NCI-H82 treated with DMSO at 0.1 percent for 48 hours (cell line): ENCODE data around the gene PHLPP1.

Experiments
- DNase-seq: peaks from one replicate; lab custom pipeline; 2025; ENCODE audit not compliant: unreplicated experiment; lab: John Stamatoyannopoulos, UW

The PHLPP1 gene

DNA sequence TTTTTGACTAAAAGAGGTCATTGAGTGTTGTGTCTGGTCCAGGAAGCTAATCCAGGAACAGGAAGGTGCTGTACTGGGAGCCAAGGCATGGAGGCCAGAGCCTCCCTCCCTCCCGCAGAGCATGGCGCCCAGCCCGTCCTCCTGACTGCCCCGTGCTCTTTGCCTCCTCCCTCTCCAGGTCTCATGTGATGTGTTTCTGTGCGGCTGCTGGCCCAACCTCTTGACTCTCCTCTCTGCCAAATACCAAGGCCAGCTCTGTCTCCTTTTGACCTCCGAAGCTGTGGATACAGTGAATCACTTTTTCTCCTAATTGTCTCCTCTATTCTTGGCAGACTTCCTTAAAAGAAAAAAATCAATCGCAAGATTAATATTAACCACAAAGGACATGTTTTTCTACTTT is 284.1 kb downstream of the PHLPP1 start:
- no peak for DNase-seq

DNA sequence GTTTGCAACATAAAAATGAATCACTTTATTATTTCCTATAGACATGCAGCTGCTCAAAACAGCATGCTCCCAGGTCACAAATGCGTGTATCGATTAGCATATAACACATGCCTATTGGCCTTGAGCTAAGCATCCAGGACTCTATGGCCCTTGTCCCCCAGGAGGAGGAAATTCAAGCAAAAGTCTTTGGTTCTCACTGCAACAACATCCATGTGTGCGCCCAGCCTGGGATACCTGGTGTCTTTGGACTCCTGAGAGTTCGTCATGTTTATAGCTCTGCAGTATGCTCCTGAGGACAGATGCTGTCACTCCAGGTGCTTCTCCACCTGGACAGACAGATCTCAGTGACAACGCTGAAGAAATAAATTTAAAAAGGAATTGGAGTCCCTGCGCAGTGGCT is 284.6 kb downstream of the PHLPP1 start:
- no peak for DNase-seq

DNA sequence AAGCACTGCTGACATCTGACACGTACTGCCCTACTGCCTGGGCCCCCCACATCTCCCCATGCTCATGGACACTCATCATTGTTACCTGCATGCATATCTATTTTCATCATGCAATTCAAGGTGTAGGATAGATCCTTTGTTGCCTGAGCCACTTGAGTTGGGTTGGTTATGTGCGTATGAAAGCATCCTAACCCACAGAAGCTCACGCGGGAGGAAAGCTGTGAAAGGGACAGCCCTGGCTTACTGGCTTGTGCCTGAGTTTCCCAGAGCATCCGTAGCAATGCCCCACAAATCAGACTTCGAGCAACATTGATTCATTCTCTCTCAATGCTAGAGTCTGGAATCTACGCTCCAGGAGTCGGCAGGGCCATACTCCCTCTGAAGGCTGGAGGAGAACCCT is 285.5 kb downstream of the PHLPP1 start:
- no peak for DNase-seq

DNA sequence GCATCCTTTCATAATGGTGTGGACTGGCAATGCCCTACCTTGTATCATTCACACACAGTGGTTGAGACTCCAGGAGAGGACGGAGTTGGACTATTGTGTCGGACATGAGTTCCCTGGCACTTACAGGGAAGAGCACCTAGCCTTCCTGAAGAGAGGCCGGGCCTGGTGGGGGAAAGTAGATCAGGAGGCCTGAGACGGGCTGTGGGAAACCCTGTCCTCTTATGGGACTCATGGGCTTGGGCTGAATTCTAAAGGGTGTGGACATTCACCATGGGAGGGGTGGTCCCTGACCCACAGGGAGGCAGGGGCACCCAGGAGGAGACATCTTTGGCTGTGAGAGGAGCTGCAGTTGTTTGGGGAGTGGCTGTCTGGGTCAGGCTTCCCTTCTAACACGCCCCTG is 286.5 kb downstream of the PHLPP1 start:
- no peak for DNase-seq

DNA sequence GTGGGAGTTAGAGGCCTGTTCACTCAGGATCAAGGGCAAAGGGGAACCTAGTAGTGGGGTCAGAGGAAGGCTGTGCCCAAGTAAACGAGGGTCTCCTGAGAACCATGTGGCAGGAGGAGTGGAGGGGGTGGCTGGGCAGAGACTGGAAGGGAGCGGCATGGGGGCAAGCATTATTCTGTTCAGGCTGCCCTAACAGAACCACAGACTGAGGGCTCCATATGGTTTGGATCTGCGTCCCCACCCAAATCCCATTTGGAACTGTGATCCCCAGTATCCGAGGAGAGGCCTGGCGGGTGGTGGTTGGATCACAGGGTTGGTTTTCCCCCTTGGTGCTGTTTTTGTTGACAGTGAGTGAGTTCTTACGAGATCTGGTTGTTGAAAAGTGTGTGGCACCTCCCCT is 287.0 kb downstream of the PHLPP1 start:
- DNase-seq = no peak

DNA sequence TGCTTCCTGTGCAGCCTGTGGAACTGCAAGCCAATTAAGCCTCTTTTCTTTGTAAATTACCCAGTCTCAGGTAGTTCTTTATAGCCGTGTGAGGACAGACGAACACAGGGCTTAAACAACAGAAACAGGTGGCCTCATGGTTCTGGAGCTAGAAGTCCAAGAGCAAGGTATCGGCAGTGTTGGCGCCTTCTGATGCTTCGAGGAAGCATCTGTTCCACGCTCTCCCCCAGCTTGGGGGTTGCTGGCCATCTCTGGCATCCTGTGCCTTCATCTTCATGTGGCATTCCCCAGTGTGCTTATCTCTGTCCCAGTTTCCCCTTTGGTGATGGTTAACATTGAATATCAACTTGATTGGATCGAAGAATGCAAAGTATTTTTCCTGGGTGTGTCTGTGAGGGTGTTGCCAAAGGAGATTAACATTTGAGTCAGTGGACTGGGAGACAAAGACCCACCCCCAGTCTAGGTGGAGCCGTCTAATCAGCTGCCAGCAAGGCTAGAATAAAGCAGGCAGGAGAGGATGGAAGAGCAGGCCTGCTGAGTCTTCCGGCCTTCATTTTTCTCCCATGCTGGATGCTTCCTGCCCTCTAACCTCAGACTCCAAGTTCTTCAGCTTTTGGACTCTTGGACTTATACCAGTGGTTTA is 287.6 kb downstream of the PHLPP1 start:
- DNase-seq = no peak

DNA sequence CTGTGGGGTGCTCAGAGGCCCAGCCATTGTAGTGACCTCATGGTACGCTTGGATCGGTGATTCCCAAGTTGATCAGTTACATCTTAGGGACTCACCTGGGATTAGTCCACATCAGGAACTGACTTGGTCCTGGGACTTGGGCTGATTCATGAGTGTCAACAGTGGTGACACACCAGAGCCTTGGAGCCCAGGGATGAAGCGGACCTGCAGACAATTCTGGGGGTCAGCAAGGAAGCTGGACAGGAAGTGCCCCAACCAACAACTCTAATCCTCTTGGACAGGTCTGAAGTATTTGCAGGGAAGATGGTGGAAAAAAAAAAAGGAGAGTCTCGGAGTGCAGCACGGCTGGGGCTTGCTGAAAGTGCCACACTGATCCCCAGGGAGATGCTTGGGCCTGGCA is 288.6 kb downstream of the PHLPP1 start:
- no peak for DNase-seq

DNA sequence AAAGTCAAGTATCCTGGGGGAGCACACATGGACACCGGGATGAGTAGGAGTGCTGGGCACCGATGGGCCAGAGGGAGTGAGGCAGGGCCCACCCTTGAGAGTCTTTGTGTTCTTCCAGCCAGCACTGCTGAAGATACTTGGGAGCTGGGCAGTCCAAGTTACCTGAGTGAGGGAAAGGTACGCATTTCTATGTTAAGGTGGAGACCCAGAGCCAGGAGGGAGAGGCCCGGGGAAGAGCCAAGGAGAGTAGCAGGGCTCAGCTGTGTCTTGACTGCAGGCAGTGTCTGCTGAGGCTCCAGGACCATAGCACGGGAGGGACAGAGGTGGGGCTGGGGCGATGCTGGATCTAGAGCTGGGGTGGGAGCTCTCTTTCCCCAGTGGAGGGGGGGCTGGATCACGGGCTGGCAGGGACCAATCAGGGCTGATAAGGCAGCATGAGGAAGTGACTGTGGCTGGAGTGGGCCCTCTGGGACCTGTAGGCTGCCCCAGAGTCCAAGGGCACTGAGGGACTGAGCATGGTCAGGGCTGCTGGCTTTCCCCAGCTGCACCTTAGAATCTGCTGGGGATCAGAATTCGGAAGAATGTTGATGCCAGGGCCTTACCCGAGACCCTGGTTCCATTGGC is 289.2 kb downstream of the PHLPP1 start:
- DNase-seq = no peak

DNA sequence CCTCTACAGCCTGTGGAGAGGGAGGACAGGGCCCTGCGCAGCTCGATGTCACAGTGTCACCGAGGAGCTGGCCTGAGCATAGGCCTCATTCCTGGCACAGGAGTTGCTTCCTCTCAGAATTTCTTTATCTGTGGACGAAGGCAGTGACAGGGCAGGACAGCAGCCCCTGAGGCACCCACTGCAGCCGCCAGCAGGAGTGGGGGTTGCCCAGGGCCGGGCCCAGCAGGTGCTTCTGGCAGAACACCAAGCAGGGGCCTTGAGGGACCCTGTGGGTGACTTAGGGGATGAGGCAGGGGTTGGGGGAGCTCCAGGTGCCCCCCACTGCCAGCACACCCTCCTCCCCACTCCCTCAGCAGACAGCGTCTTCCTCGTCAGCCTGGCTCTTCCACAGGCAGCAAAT is 290.0 kb downstream of the PHLPP1 start:
- no peak for DNase-seq

DNA sequence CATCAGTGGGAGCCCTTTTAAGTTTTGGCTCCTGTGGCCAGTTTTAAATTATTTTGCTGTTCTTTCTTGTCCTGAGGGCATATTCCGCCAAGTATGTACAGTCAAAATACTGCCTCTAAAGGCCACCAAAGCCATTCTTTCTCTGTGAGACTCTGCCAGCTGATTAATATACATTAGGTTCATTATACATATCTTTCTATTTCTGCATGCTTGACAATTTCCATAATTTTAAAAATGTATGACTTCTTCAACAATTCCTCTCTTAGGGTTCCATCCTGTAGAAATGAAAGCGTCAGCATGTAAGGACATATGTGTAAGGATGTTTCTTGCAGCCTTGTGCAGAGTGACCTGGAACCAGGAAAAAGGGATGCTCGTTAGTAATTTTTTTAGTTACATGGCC is 291.9 kb downstream of the PHLPP1 start:
- DNase-seq = no peak

DNA sequence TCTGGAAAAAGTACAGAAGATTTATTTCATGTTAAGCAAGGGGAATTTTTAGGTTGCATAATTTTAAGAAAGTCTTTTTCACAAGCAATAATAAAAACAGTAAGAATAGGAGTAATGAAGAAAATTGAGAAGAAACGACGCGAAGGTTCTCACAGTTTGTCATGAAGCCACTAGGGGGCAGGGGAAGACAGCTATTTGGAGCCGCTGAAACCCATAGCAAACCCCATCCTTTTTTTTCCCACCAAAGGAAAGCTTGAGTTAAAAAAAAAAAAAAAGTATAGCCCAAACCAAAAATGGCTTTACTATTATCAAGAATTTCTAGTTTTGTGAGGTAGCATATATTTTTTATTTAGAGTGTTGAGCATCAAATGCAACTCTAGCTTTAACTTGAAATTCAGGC is 300.9 kb downstream of the PHLPP1 start:
- no peak for DNase-seq

DNA sequence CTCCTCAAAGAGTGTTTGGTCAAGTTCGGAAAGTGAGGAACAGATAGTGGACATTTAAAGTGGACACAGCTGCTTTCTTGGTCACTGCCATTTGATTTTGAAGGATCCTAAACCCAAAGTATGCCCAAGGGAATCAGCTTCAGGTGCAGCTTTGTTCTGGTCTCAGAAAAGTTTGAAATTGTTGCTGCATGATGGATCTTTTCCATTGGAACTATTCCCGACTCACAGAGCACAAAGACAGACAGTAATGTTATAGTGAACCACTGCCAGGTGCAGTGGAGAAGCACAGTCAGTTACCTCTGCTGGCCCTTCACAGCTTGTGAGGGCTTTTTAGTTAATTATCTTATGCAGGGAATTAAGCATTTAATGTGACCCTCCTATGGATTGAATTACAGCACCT is 301.7 kb downstream of the PHLPP1 start:
- DNase-seq = no peak

DNA sequence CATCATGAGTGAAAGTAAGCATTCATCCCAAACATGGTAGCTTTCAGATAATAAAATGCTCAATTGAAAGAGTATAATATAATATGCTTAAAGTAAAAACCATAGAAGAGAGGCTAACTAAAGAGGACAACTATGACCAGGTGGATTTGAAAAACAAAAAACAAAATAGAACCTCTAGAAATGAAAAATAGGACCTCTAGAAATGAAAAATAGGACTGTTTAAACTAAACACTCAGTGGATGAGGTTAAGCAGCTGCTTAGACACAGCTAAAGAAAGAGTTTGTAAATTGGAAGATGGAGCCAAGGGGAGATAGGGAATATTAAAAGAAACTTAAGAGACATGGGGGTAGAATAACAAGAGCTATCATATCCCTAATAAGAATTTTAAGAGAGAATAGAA is 302.6 kb downstream of the PHLPP1 start:
- no peak for DNase-seq

DNA sequence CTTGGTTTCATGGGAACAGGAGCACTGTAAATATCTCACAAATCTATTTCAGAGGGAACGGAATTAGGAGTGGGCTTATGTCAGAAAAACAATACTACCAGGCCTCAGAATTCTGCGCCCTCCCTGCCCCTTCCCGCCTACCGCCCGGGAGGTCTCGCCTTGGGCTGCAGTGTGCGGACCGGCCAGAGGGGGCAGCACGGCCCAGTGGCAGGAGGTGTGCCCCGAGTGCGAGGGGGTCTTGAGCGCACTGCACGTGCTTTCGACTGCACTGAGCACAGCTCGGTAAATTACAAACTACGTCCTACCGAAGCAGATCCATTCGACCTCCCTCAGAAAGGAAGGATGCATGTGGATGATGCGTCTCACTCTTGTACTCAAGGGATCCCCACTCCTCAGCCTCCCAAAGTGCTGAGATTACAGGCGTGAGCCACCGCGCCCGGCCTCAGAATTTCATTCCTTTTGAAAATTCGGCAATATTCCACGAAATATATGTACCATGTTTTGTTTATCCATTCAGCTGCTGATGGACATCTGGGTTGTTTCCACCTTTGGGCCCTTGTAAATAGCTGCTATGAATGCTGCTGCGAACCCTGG is 307.2 kb downstream of the PHLPP1 start:
- no peak for DNase-seq

DNA sequence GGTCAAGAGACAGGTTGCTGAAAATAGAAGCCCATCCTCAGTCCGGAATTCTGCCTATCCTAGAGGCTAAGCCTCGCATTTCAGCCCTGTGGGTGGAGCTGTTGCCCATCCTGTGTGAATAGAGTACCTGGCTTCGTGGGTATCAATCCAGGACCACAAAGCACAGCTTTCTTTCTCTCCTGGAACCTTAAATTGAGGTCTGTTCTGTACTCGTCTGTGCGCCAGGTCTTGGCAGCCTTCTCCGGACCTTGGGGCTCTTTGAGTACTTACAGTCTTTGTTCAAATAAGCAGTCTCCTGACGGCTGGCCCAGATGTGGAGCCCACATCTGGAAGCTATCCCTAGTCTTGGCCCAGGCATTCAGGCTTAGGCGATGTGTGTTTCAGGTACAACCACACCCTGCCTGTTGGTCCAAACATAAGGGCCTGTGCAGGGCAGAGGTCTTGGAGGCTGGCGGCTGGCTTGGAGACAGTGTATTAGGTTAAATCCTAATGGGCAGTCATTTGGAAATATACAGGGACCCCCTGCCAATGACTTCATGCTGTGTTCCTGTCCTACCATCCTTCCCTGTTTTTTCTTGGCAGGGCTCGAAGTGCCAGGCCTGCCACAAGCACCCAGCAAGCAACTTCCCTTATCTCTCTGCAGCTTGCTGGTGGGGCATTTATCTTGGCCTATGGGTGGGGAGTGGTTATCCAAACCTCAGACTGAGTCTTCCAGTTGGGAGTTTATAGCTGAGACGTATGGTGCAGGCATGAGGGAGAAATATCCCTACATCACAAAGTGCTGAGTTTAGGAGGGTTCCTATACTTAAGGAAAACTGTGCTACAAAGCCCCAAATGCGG is 310.1 kb downstream of the PHLPP1 start:
- no peak for DNase-seq

DNA sequence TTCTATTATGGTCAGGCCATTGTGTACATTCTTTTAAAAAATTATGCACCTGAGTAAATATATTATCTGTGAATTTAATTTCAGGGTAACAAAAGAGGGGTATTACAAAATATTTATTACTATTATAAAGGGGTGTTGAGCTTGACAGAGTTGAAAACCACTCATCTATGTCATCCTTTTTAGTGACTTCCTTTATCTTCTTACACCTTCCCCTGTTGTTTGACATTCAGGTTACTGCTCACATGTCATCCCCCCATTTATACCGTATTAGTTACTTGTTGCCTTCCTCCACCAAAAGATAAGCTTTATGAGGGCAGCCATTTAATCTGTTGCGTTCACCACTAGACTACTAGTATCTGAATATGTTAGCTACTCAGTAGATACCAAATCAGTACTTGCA is 313.0 kb downstream of the PHLPP1 start:
- no peak for DNase-seq
